GM12875 (cell line): ENCODE results near the gene CDH4.

Experiments used
- H3K4me3 ChIP-seq: one replicate; pipeline ENCODE4 v1.5.1; 2011; ENCODE audit warnings: low read depth, low read length, control low read depth
- TF ChIP-seq, protein P1 (sequence below): IDR thresholded peaks from 2 replicates; pipeline ENCODE4 v1.5.1; 2011; ENCODE audit warnings: low read depth, mild to moderate bottlenecking, control low read depth, inconsistent platforms, low read length, moderate library complexity, borderline replicate concordance; ENCODE audit not compliant: insufficient read depth

CDH4 gene

DNA sequence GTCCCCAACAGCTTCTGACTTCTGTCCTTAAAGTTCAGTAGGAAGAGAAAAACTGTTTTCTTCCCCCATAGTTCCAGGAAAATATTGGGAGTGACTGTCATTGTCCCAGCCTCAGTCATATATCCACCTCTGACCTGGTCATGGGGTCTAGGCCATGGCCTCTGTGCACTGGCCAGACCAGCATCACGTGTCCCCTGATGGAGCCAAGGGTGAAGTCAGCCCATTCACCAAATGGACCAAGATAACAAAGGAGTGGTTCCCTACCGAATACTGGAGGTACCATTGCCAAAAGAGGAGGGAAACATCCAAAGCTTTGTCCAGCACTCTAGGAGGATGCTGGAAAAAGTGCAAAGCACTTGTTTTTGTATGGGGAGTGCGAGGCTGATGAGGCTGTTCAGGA, 418.2 kb downstream of the CDH4 start:
- no peak overlapping the region for H3K4me3 ChIP-seq
- TF ChIP-seq, protein P1, sequence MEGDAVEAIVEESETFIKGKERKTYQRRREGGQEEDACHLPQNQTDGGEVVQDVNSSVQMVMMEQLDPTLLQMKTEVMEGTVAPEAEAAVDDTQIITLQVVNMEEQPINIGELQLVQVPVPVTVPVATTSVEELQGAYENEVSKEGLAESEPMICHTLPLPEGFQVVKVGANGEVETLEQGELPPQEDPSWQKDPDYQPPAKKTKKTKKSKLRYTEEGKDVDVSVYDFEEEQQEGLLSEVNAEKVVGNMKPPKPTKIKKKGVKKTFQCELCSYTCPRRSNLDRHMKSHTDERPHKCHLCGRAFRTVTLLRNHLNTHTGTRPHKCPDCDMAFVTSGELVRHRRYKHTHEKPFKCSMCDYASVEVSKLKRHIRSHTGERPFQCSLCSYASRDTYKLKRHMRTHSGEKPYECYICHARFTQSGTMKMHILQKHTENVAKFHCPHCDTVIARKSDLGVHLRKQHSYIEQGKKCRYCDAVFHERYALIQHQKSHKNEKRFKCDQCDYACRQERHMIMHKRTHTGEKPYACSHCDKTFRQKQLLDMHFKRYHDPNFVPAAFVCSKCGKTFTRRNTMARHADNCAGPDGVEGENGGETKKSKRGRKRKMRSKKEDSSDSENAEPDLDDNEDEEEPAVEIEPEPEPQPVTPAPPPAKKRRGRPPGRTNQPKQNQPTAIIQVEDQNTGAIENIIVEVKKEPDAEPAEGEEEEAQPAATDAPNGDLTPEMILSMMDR: no peak

- TF ChIP-seq, protein P1: no peak
- no peak overlapping the region for H3K4me3 ChIP-seq
These were observed 419.5 kb downstream of the CDH4 start for GRCh38 chr20:61671559-61671958.

- no peak overlapping the region for H3K4me3 ChIP-seq
- TF ChIP-seq, protein P1: no peak
These were observed 421.2 kb downstream of the CDH4 start for GRCh38 chr20:61673152-61673847.

DNA sequence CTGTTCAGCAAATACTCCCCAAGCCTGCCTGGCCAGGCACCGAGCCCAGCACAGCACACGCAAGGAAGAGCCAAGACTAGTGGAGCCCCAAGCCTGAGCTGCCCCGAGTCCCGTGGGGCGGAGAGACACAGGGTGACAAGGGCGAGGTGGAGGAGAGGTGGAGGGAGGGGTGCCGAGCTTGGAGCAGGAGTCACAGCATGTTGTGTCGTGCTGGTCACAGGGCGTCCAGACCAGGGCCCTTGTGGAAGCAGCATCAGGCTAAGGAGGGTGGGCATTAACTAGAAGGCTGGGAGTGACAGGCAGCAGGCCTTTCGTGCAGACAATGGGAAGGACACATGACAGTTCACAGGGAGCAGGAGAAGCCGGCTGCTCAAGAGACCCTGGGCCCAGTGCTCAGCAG, 422.1 kb downstream of the CDH4 start:
- TF ChIP-seq, protein P1: no peak
- no peak overlapping the region for H3K4me3 ChIP-seq

DNA sequence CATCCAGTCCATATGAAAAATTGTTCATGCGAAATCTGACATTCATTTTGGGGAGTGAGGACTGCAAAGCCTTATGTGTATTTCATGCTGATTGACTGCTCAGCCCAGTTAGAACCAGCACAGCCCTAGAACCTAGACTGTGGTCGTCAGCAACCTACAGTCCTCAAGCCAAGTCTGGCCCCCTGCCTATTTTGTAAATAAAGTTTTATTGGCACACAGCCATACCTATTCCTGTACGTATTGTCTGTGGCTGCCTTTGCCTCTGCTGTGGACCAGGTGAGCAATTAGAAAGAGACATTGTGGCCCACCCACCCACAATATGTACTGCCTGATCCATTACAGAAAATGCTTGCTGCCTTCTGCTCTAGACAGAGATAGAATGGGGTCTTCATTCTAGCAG, 422.6 kb downstream of the CDH4 start:
- TF ChIP-seq, protein P1: no peak

GRCh38 chr20:61677928-61678327, 425.9 kb downstream of the CDH4 start:
- H3K4me3 ChIP-seq: no peak overlapping the region
- TF ChIP-seq, protein P1: no peak

More for the DNA sequence above, 422.6 kb downstream of the CDH4 start:
- no peak overlapping the region for H3K4me3 ChIP-seq

DNA sequence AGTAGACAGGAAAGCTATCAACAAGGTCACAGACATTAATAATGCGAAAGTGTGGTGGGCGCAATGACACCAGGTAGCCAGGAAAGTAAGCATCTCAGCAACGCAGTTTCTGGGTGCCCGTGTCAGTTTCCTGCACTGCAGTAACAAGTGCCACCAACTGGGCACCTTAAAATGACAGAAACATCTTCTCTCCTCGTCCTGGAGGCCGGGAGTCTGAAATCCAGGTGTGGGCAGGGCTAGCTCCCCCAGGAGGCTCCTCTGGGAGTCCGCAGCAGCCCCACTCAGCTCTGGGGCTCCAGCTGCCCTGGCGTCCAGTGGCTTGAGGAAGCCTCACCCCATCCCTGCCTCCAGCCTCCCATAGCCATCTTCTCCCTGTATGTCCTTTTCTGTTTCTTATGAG, 426.4 kb downstream of the CDH4 start:
- H3K4me3 ChIP-seq: no peak overlapping the region
- TF ChIP-seq, protein P1: no peak
